ENCODE results near the gene TAS2R41.

TAS2R41 gene

GRCh38 chr7:143449793-143450192 lies 27.9 kb upstream of the TAS2R41 start:
- H3K27me3 Mint-ChIP-seq: no peaks in the 10 kb centered on the region
- H3K27ac Mint-ChIP-seq: no peak overlapping the region
- no peaks in the 10 kb centered on the region for H3K36me3 Mint-ChIP-seq
- DNase-seq: no peak
- CTCF ChIA-PET: no interaction called here
- no peak overlapping the region for H3K4me3 Mint-ChIP-seq
- no peaks in the 10 kb centered on the region for H3K4me1 Mint-ChIP-seq
- H3K9me3 Mint-ChIP-seq: no peaks in the 10 kb centered on the region

GRCh38 chr7:143451122-143451521 lies 26.6 kb upstream of the TAS2R41 start:
- CTCF ChIA-PET: no interaction called here
- Mint-ChIP-seq H3K4me1 (no peaks in the 10 kb centered on the region), H3K4me3 (no peak overlapping the region)

GRCh38 chr7:143451746-143452145 lies 25.9 kb upstream of the TAS2R41 start:
- no peaks in the 10 kb centered on the region for H3K27me3 Mint-ChIP-seq
- no peaks in the 10 kb centered on the region for H3K4me1 Mint-ChIP-seq
- no peak overlapping the region for H3K27ac Mint-ChIP-seq
- no peaks in the 10 kb centered on the region for H3K36me3 Mint-ChIP-seq
- H3K4me3 Mint-ChIP-seq: no peak overlapping the region
- no peak for DNase-seq
- no peaks in the 10 kb centered on the region for H3K9me3 Mint-ChIP-seq
- CTCF ChIA-PET: no interaction called here

More at GRCh38 chr7:143451122-143451521, 26.6 kb upstream of the TAS2R41 start:
- Mint-ChIP-seq H3K27ac (no peak overlapping the region), H3K36me3 (no peaks in the 10 kb centered on the region), H3K27me3 (no peaks in the 10 kb centered on the region), H3K9me3 (no peaks in the 10 kb centered on the region)
- no peak for DNase-seq

- no peaks in the 10 kb centered on the region for H3K27me3 Mint-ChIP-seq
- no peaks in the 10 kb centered on the region for H3K36me3 Mint-ChIP-seq
- H3K4me1 Mint-ChIP-seq: no peaks in the 10 kb centered on the region
- no peak overlapping the region for H3K27ac Mint-ChIP-seq
- no peak overlapping the region for H3K4me3 Mint-ChIP-seq
- no peaks in the 10 kb centered on the region for H3K9me3 Mint-ChIP-seq
- no peak for DNase-seq
- CTCF ChIA-PET: no interaction called here
Measured at GRCh38 chr7:143452495-143452894, 25.2 kb upstream of the TAS2R41 start.

GRCh38 chr7:143454091-143454680 lies 23.5 kb upstream of the TAS2R41 start:
- no peaks in the 10 kb centered on the region for H3K4me1 Mint-ChIP-seq
- no peaks in the 10 kb centered on the region for H3K27me3 Mint-ChIP-seq
- H3K9me3 Mint-ChIP-seq: no peaks in the 10 kb centered on the region
- no peak overlapping the region for H3K4me3 Mint-ChIP-seq
- H3K27ac Mint-ChIP-seq: no peak overlapping the region
- H3K36me3 Mint-ChIP-seq: no peaks in the 10 kb centered on the region
- DNase-seq: no peak
- CTCF ChIA-PET: interaction anchor here (0.6 kb wide), 1 partner anchor 30 kb away, joined by 3 read pairs; no protein-coding TSS in a partner anchor

- CTCF ChIA-PET: no interaction called here
- H3K4me1 Mint-ChIP-seq: no peaks in the 10 kb centered on the region
- H3K9me3 Mint-ChIP-seq: no peaks in the 10 kb centered on the region
- DNase-seq: no peak
- no peak overlapping the region for H3K4me3 Mint-ChIP-seq
- no peaks in the 10 kb centered on the region for H3K27me3 Mint-ChIP-seq
- no peak overlapping the region for H3K27ac Mint-ChIP-seq
- no peaks in the 10 kb centered on the region for H3K36me3 Mint-ChIP-seq
Measured at GRCh38 chr7:143455491-143455890, 22.2 kb upstream of the TAS2R41 start.

- no peaks in the 10 kb centered on the region for H3K9me3 Mint-ChIP-seq
- DNase-seq: no peak
- CTCF ChIA-PET: no interaction called here
- no peaks in the 10 kb centered on the region for H3K4me1 Mint-ChIP-seq
- H3K36me3 Mint-ChIP-seq: no peaks in the 10 kb centered on the region
- H3K27me3 Mint-ChIP-seq: no peaks in the 10 kb centered on the region
- H3K4me3 Mint-ChIP-seq: no peak overlapping the region
- no peak overlapping the region for H3K27ac Mint-ChIP-seq
Measured at GRCh38 chr7:143455942-143456341, 21.7 kb upstream of the TAS2R41 start.

- H3K36me3 Mint-ChIP-seq: no peaks in the 10 kb centered on the region
- H3K4me3 Mint-ChIP-seq: no peak overlapping the region
- H3K27ac Mint-ChIP-seq: no peak overlapping the region
- no peaks in the 10 kb centered on the region for H3K27me3 Mint-ChIP-seq
- H3K9me3 Mint-ChIP-seq: peaks cover 4% of the 10 kb centered on the region
- no peak for DNase-seq
- no peaks in the 10 kb centered on the region for H3K4me1 Mint-ChIP-seq
- CTCF ChIA-PET: no interaction called here
Measured at GRCh38 chr7:143456992-143457793, 20.5 kb upstream of the TAS2R41 start.

GRCh38 chr7:143458263-143458662 lies 19.4 kb upstream of the TAS2R41 start:
- H3K27me3 Mint-ChIP-seq: no peaks in the 10 kb centered on the region
- H3K4me3 Mint-ChIP-seq: no peak overlapping the region
- CTCF ChIA-PET: no interaction called here
- no peaks in the 10 kb centered on the region for H3K36me3 Mint-ChIP-seq
- H3K4me1 Mint-ChIP-seq: no peaks in the 10 kb centered on the region
- no peak overlapping the region for H3K27ac Mint-ChIP-seq
- no peak for DNase-seq
- H3K9me3 Mint-ChIP-seq: peaks cover 4% of the 10 kb centered on the region

GRCh38 chr7:143458681-143459080 lies 19.0 kb upstream of the TAS2R41 start:
- no peak for DNase-seq
- Mint-ChIP-seq H3K4me3 (no peak overlapping the region), H3K36me3 (no peaks in the 10 kb centered on the region), H3K27me3 (no peaks in the 10 kb centered on the region), H3K9me3 (peaks cover 4% of the 10 kb centered on the region), H3K4me1 (no peaks in the 10 kb centered on the region), H3K27ac (no peak overlapping the region)
- CTCF ChIA-PET: no interaction called here

GRCh38 chr7:143459359-143459758 lies 18.3 kb upstream of the TAS2R41 start:
- CTCF ChIA-PET: no interaction called here
- Mint-ChIP-seq H3K36me3 (no peaks in the 10 kb centered on the region), H3K4me3 (no peak overlapping the region), H3K27me3 (no peaks in the 10 kb centered on the region), H3K4me1 (no peaks in the 10 kb centered on the region), H3K27ac (no peak overlapping the region), H3K9me3 (peaks cover 4% of the 10 kb centered on the region)
- no peak for DNase-seq

GRCh38 chr7:143460271-143460979 lies 17.2 kb upstream of the TAS2R41 start:
- Mint-ChIP-seq H3K4me1 (no peaks in the 10 kb centered on the region), H3K27me3 (no peaks in the 10 kb centered on the region), H3K4me3 (no peak overlapping the region), H3K27ac (no peak overlapping the region), H3K36me3 (no peaks in the 10 kb centered on the region), H3K9me3 (peaks cover 4% of the 10 kb centered on the region)
- CTCF ChIA-PET: no interaction called here
- DNase-seq: no peak

GRCh38 chr7:143462045-143462444 lies 15.6 kb upstream of the TAS2R41 start:
- no peak for DNase-seq
- H3K9me3 Mint-ChIP-seq: peaks cover 4% of the 10 kb centered on the region
- no peak overlapping the region for H3K27ac Mint-ChIP-seq
- no peaks in the 10 kb centered on the region for H3K27me3 Mint-ChIP-seq
- no peaks in the 10 kb centered on the region for H3K4me1 Mint-ChIP-seq
- CTCF ChIA-PET: no interaction called here
- H3K4me3 Mint-ChIP-seq: no peak overlapping the region
- no peaks in the 10 kb centered on the region for H3K36me3 Mint-ChIP-seq

GRCh38 chr7:143463556-143463955 lies 14.1 kb upstream of the TAS2R41 start:
- Mint-ChIP-seq H3K27ac (no peak overlapping the region), H3K4me3 (no peak overlapping the region), H3K27me3 (no peaks in the 10 kb centered on the region), H3K36me3 (no peaks in the 10 kb centered on the region), H3K9me3 (peaks cover 4% of the 10 kb centered on the region), H3K4me1 (no peaks in the 10 kb centered on the region)
- DNase-seq: no peak
- CTCF ChIA-PET: interaction anchor here (0.9 kb wide), 1 partner anchor 338 kb away, joined by 3 read pairs; no protein-coding TSS in a partner anchor

GRCh38 chr7:143463957-143464356 lies 13.7 kb upstream of the TAS2R41 start:
- Mint-ChIP-seq H3K36me3 (no peaks in the 10 kb centered on the region), H3K4me1 (no peaks in the 10 kb centered on the region), H3K27ac (no peak overlapping the region), H3K4me3 (no peak overlapping the region), H3K27me3 (no peaks in the 10 kb centered on the region), H3K9me3 (peaks cover 4% of the 10 kb centered on the region)
- no peak for DNase-seq
- CTCF ChIA-PET: no interaction called here

Data from activated naive CD4-positive, alpha-beta T cell treated with anti-CD3 and anti-CD28 coated beads, Interleukin-2, amount 10 ng/mL, durations not matched to agents 7 days and 5 days (primary cell).